H1 (cell line): ENCODE results near the gene NR5A1. TPM values are rescaled to one million over a fixed set of nuclear protein-coding genes. Genes with fewer than 3 reads are reported as not detected.

Experiments used
- ATF3 ChIP-seq: IDR thresholded peaks from 2 replicates; pipeline ENCODE4 v1.6.1; 2011; ENCODE audit warnings: low read depth, mild to moderate bottlenecking, low read length; ENCODE audit not compliant: insufficient read depth
- polyA plus RNA-seq, 7 experiments: library from polyadenylated mRNA; depleted of rRNA in 3 of 7; stranded (reverse) in 5 of 7; unstranded in 2 of 7; fragments of >200 nt in 5 of 7; fragments of 200-250 nt in 2 of 7; gene quantifications; 1 replicate in 5 of 7; 2 replicates in 1 of 7; 4 replicates in 1 of 7; pipeline versions ENCODE4 v1.2.1 to v1.2.3, GENCODE V29; 2011 to 2013; ENCODE audit warnings: missing spikeins in 2 of 7, mixed read lengths in 2 of 7
- total RNA-seq: library from RNA; stranded (reverse); fragmentation: NEBNext Ultra II Directional; extraction: Animal tissue kit (Norgen Biotek cat#: 25700); gene quantifications from 2 replicates; pipeline ENCODE4 v1.2.1, GENCODE V29; 2021

The NR5A1 gene
- total and polyA plus RNA-seq, 2 of the 8 experiments (the other 6 are each of a cell fraction or from before 2014, with no cell fraction given) = 0.29 to 0.58 TPM

GRCh38 chr9:124549016-124549415 lies 41.8 kb upstream of the NR5A1 start (continued):
- no peak for TF ChIP-seq ATF3
